MM.1S (cell line): ENCODE measurements around the gene ERVK3-1.

Experiments
- CTCF ChIP-seq: fragments of 300-600 bp; sonication (generic); IDR thresholded peaks from 2 replicates; pipeline ENCODE4 v1.5.1; 2016; ENCODE audit warnings: antibody characterized with exemption, low read length, mixed read lengths
- EZH2 ChIP-seq: fragments of 300-600 bp; sonication (generic); optimal IDR thresholded peaks from 2 replicates; pipeline ENCODE3; 2017; ENCODE audit warnings: low read depth, mild to moderate bottlenecking, antibody characterized with exemption, low read length, mixed read lengths
- EZH2phosphoT487 ChIP-seq: fragments of 300-600 bp; sonication (generic); IDR thresholded peaks from 2 replicates; pipeline ENCODE4 v1.6.1; 2018; ENCODE audit warnings: antibody characterized with exemption, low read length

DNA sequence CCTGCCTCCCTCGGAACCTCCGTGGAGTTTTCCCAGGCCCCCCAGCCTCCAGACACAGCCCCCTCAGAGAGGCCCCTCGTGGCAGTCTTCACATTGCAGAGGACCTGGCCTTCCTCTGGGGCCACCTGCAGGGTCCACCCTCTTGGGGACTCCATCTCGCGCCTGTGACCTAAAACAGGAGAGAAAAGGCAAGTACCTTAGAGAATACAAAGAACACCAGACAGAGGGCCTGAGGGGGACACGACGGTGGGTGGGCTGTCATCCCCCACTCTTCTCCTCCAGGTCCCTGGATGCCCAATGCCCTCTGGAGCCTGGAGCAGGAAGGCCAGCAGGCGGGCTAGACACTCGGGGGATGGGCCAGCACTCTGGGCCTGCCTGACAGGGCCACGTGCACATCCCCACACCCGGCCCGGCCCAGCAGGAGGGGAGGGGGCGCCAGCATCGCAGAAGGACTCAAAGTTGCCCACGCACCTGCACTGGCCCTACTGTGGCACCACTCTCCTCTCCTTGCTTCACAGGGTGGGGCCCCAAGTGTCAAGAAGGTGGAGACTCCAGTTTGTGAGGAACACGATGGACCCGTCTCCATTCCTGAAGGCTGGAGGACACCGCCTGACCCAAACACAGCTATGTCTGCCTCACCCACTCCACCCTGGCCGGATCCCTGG, 52.4 kb downstream of the ERVK3-1 start:
- TF ChIP-seq CTCF (no peak), EZH2 (no peak), EZH2phosphoT487 (no peak)
